HG03378 (cell line): Measurements from ENCODE around the gene HOXA5.

Source experiments
- ATAC-seq: cut with Tn5 transposase; IDR thresholded peaks from one replicate; pipeline ENCODE4 v1.9.1; 2021; ENCODE audit warnings: mild to moderate bottlenecking, moderate library complexity; ENCODE audit not compliant: unreplicated experiment

HOXA5 gene

GRCh38 chr7:27109466-27110185 is 33.9 kb downstream of the HOXA5 start:
- no peak for ATAC-seq

GRCh38 chr7:27108390-27109127 is 34.9 kb downstream of the HOXA5 start:
- no peak for ATAC-seq

DNA sequence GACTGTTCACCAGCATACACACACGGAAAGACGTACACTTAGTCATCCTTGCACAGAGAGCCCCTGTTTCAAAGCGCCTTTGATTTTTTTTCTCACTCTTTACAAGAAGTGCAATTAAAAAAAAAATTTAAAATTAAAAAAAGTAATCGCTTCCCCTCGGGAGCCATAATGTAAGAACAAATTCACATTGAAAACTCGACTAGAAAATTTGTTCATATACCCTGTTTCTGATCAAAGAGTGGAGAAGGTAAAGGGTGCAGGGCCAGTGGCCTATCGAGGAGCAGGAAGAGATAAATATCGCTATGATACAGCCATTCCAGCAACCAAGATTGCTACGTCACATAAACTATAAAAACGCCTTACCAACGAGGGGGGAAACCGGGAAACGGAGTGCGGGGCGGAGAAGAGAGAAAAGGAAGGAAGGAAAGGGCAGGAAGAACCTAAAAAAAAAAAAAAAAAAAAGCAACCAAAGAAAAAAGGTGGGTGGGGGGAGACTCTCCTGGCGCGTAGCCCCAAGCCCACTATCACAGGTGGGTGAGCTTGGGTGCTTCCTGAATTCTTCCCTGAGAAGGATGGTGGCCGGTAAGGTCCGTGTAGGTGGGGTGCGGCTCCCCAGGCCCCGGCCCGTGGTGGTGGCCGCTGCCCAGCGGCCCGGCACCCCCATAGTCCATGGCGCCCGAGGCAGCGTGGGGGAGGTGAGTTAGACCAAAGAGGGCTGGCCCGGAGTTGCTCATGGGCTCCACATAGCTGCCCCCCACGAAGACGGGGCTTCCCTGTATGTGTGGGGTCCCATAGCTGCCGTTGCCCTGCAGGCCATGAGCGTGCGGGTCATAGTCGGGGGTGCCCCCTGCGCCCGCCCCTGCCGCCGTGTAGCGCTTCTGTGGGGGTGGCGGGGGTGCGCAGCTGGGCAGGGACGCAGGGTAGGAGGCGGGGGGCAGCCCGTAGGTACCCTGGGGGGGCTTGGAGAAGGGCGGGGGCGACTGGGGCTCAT is 35.8 kb downstream of the HOXA5 start:
- no peak for ATAC-seq

- ATAC-seq = no peak
Observed at GRCh38 chr7:27106901-27107240, 36.6 kb downstream of the HOXA5 start.

GRCh38 chr7:27106181-27106900 is 37.1 kb downstream of the HOXA5 start:
- ATAC-seq = no peak

DNA sequence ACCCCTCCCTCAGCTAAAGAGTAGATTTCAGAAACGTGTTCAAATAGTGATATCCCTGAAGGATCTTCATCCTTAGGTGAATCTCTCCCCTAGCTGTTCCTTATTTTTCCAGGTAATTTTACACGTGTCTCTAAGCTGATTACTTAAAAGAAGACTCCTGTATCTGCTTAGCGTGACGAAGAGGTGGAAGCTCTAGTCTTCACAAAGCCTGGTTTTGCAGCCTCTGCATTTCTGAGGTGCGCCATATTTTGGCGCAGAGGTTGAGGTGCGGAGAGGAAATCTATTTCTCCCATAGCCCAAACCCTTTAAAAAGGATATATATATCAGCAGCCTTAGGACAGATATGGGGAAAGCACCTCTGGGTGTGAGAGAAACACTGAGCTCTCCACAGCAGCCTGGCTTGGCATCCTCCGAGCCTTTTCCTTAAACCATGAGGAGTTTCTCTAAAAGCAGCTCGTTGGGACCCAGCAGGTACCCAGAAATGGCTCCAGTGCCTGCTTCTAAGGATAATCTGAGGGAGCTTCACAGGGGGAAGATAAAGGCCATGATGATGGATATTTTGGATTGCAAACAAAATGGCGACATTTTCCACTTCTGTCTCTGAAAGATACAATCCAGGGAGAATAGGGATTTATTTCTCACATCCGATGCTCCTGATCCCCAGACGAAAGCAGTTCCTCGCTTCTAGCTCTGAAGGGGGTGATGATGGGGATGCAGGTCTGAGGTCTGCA is 38.0 kb downstream of the HOXA5 start:
- ATAC-seq = no peak

GRCh38 chr7:27104341-27105058 is 39.0 kb downstream of the HOXA5 start:
- ATAC-seq = no peak

DNA sequence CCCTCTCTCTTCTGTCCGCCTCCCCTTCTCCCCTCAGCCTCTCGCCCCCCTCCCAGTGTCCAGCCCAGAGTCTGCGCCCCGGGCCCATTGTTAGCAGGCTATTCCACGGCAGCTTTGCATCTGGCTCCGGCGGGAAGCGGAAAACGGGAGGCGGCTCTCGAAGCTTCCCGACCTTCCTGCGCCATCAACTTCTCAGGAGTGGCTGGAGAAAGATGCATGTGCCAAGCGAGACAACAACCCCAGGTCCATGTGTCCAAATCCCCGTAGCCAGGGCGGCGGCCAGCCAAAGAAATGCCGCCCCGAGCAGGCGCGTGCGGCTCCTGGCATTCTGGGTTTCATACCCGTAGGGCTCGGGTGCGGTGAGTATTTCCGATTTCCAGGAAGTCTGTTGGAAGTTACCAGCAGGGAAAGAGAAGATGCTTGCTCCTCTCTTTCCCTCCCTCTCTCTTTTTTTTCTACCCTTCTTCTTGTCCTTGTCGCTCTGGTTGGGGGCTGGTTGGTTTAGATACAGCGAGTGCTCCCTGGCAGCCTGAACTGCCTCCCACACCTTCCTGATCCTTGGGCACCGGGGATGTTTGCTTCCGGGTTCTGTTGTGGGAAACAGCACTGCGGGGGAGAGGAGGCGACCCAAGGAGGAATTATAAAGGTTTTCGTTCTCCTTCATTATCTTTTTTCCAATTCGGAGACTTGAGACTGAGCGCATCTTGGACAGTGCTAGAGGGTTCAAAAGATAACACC is 39.8 kb downstream of the HOXA5 start:
- no peak for ATAC-seq

GRCh38 chr7:27102581-27103442 is 40.7 kb downstream of the HOXA5 start, which contains the start of gene HOXA2:
Gene HOXA2, minus strand, starts transcription at chr7:27102683. Its CDS starts 183 bp downstream, at chr7:27102500.
- ATAC-seq = no peak

GRCh38 chr7:27101957-27102580 is 41.4 kb downstream of the HOXA5 start:
- no peak for ATAC-seq

DNA sequence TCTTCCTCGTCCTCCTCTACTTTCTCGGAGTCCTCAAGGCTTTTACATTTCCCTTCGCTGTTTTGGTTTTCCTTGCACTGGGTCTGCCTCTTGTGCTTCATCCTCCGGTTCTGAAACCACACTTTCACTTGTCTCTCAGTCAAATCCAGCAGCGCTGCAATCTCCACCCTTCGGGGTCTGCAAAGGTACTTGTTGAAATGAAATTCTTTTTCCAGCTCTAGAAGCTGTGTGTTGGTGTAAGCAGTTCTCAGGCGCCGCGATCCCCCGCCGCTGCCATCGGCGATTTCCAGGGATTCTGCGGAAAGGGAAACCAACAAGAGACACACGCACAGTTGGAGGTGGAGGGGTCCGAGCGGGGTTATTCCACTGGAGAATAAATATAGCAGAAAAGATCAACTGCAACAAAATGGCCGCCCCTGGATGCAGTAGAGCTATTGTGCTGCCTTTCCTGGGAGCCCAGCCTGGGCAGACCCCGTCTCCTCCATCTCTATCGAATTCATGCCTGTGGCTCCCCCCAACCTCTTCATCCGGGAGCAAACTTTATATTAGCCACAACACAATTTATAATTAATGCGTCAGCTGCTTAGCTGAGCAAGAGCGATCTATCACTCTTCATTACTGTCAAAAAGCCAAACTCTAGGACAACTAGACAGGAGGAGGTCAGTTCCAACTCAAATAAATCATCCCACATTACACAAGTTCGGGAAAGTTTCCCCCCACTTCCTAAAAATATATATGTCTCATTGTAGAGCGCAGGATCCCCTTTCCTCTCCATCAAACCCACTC is 42.1 kb downstream of the HOXA5 start:
- ATAC-seq = no peak

DNA sequence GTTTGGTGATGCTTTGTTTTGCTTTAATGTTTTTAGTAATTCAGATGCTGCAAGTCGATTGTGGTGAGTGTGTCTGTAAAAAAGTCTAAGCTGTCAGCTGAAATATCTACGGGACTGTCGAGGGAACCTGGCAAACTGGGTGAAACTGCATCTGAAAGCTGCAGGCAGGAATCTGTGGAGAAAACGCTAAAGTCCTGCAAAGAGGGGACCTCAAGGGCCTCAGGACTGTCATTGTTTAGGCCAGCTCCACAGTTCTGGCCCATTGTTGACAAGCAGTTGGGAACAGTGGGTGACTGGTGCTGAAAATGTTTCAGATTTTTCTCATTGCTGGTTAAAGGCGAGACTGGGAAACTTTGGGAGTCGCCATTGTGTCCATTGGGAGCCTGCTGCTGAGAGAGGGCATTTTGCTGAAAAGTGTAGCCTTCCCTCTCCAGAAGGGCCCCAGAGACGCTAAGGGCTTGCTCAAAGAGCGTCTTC is 42.7 kb downstream of the HOXA5 start:
- no peak for ATAC-seq

DNA sequence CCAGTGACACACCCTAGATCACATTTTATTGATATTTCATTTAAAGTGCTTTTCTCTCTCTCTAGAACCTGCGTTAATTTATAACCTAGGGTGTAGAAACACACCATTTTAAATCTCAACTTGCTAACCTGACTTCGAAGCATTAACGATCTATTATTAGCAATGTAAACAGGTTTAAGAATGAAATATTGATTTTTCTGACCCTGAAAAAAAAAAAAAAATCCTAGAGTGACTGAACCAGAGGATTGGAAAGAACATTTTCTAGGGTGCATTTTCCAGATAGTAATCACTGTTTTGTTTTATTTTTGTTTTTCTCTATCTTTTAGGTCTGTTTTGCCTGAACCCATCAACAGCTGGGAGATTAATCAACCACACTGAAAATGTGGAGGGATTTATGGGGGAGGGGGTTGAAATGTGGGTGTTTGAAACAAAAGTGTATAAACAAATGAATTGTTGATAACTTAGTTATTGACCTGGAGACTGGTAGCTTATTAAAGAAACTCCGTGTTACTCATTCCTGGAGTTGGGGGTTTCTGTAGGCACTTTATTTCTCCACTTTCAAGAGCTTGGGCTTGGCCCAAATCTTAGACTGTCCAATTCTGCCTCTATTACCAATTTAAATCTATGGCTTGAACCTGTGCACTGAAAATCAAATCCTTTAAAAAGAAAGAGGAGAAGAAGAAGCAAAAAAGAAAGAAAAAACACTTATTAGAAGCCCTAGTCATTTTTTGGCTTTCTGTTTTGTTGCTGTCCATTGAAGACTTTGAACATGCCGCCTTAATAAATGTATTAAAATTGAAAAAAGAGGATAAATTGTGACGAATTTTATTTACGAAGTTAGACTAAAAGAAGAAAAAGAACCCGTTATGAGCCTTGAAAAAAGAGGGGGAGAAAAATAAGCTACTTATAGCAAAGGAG is 43.8 kb downstream of the HOXA5 start:
- no peak for ATAC-seq

DNA sequence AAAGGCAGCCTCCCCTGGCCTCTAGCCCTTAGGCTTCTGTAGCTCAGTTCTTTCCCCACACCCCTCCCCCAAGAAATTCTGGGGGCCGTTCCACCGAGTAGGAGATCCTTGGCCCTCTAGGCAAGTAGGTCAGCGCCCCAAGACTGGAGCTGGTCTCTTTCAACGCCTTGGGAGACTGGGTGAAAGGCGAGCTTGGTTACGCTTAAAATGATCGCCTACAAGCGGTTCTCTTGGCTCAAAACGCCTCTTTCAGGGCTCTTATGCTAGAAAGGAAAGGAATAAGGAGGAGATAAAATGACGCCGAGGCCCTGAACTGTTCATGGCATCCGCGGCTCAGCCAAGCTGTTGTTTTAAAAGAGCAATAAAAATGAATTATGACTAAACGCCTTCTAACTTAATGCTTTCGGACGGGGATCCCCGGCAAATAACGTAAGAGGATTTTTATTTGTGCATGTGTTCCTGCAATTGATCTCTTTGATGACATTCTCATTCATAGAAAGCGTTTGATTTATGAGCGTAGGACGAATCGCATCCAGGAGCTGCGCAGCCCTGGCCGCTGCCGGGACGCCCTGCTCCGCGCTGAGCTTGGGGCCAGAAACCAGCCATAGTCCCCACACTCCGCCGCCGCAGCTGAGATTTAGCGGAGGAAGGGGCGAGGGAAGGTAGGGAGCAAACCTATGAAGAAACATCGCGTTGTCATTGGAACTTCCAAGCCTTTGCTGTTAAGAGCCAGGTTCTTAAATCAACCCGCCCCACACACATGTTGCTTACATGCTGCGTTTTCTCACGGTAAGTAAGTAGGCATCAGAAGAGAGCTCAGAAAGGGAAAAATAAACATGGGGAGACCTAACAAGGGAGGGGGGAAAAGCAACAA is 44.7 kb downstream of the HOXA5 start:
- no peak for ATAC-seq
